Esophagus muscularis mucosa (tissue), 4 donors: ENCODE results near the gene ATP13A3. TPM values are rescaled to one million over a fixed set of nuclear protein-coding genes. Genes with fewer than 3 reads are reported as not detected.
A peak's percentile ranks its signal among the peaks of the same experiment; 100 is the strongest.

ENCODE experiments used
- DNase-seq: peaks from one replicate; pipeline ENCODE4 v3.0.0-alpha.2; 2017; ENCODE audit errors: extremely low spot score
- H3K27ac ChIP-seq, 4 donors: fragments of 200-600 bp; sonication (generic); replicated peaks in 1 of 4; 1 replicate in 3 of 4; 2 replicates in 1 of 4; pipeline ENCODE4 v1.5.1; 2016 to 2019; ENCODE audit warnings: mild to moderate bottlenecking in 1 of 4
- H3K27me3 ChIP-seq, 4 donors: fragments of 200-600 bp; sonication (generic); one replicate each; pipeline versions ENCODE4 v1.5.1 to v1.6.0; 2016 to 2019
- H3K36me3 ChIP-seq, 4 donors: fragments of 200-600 bp; sonication (generic); one replicate each; pipeline ENCODE4 v1.5.1; 2016 to 2019
- H3K4me1 ChIP-seq, 4 donors: fragments of 200-600 bp; sonication (generic); one replicate each; pipeline ENCODE4 v1.5.1; 2016 to 2019
- H3K4me3 ChIP-seq, 4 donors: fragments of 200-600 bp; sonication (generic); 1 replicate in 2 of 4; 2 replicates in 2 of 4; pipeline ENCODE4 v1.5.1; 2016 to 2019; ENCODE audit warnings: mild to moderate bottlenecking in 4 of 4, moderate library complexity in 1 of 4
- H3K9me3 ChIP-seq, 4 donors: fragments of 200-600 bp; sonication (generic); 1 replicate in 3 of 4; 2 replicates in 1 of 4; pipeline ENCODE4 v1.5.1; 2016 to 2019
- EP300 ChIP-seq: sonication (generic); formaldehyde crosslinking; IDR thresholded peaks from one replicate; pipeline ENCODE4 v1.6.1; 2017; ENCODE audit warnings: antibody characterized with exemption
- POLR2A ChIP-seq: fragments of 450-650 bp; IDR thresholded peaks from one replicate; pipeline ENCODE4 v1.6.1; 2017; ENCODE audit warnings: antibody characterized with exemption, moderate library complexity, mild to moderate bottlenecking, low read depth
- POLR2AphosphoS5 ChIP-seq, 2 donors: sonication (generic); formaldehyde crosslinking; IDR thresholded peaks; one replicate each; pipeline ENCODE4 v1.6.1; 2017; ENCODE audit warnings: antibody characterized with exemption in 2 of 2
- WGBS: methylation state at CpG from one replicate; pipeline ENCODE4 v1.1.5; 2018; 5-methylcytosine and 5-hydroxymethylcytosine counted together
- intact Hi-C: fragments of 100-400 bp; cut with DNase I; formaldehyde crosslinking; loops from one replicate; pipeline ENCODE4 v1.15.1; 2023
- total RNA-seq, 4 donors: library from RNA; depleted of rRNA; stranded (reverse); fragments of >200 nt; gene quantifications; one replicate each; pipeline versions ENCODE4 v1.1.0 to v1.2.1, GENCODE V29; 2016
- TF ChIP-seq, protein P1 (sequence below), 3 experiments: fragments of 200-600 bp in 2 of 3; fragments of 450-650 bp in 1 of 3; sonication (generic) in 2 of 3; IDR thresholded peaks; one replicate each; pipeline ENCODE4 v1.5.1; 2017 to 2019; ENCODE audit warnings: antibody characterized with exemption in 3 of 3, mild to moderate bottlenecking in 2 of 3, moderate library complexity in 1 of 3

The ATP13A3 gene
- total RNA-seq, 4 donors from 2014 or later: 74.7 to 167 (median 91.0) TPM

DNA sequence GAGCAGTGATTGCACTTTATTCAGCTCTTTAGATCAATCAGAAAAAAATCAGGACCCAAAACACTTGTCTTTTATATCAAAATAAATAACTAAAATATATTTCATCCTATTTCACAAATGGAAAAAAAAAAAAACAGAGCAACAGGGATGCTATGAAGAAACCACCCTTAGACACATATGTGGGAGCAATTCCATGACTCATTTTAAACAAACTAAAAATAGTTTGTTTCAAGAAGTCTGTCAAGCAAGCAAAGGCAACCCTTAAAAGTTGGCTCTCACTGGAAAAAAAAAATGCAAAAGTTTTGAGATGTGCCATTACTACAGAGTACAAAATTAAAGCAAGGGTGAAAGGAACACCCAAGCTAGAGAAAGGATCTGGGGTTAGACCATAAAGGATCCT lies 5.7 kb downstream of the ATP13A3 start:
- H3K4me3 ChIP-seq: no peak overlapping the region
- peaks cover 45 to 64% (median 59%) of the 10 kb centered on the region in 4 donors for H3K4me1 ChIP-seq
- H3K27ac ChIP-seq: peak overlapping the region in 1 of 4 donors; percentile 31
- H3K27me3 ChIP-seq: no peaks in the 10 kb centered on the region
- TF ChIP-seq, protein P1, sequence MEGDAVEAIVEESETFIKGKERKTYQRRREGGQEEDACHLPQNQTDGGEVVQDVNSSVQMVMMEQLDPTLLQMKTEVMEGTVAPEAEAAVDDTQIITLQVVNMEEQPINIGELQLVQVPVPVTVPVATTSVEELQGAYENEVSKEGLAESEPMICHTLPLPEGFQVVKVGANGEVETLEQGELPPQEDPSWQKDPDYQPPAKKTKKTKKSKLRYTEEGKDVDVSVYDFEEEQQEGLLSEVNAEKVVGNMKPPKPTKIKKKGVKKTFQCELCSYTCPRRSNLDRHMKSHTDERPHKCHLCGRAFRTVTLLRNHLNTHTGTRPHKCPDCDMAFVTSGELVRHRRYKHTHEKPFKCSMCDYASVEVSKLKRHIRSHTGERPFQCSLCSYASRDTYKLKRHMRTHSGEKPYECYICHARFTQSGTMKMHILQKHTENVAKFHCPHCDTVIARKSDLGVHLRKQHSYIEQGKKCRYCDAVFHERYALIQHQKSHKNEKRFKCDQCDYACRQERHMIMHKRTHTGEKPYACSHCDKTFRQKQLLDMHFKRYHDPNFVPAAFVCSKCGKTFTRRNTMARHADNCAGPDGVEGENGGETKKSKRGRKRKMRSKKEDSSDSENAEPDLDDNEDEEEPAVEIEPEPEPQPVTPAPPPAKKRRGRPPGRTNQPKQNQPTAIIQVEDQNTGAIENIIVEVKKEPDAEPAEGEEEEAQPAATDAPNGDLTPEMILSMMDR (IDR thresholded peaks at IDR 0.05): no peak
- TF ChIP-seq POLR2AphosphoS5 (IDR thresholded peaks at IDR 0.05) (no peak), POLR2A (no peak), EP300 (no peak)
- H3K9me3 ChIP-seq: no peaks in the 10 kb centered on the region
- H3K36me3 ChIP-seq: peaks cover 0 to 12% (median 2%) of the 10 kb centered on the region in 4 donors
- no peak for DNase-seq
- intact Hi-C loops: no loop called here

DNA sequence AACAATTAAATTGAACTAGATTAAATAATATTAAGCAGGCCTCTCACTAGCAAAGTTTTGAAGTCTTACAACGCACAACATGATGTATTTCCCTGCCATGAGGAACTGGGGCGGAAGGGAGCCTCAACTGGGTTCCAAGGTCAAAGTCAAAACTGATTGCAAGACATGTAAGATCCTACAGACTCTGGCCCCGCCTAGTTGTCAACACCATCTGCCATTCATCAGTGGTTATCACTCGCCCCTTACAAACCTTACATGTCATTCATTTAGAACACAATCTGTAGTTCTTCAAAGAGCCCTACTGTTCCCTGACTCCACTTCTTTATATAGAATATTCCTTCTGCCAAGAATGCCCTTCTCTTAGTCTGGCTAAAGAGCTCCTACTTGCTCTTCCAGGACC lies 10.0 kb downstream of the ATP13A3 start:
- H3K9me3 ChIP-seq: no peaks in the 10 kb centered on the region
- H3K4me3 ChIP-seq: no peak overlapping the region
- no peak overlapping the region for H3K27ac ChIP-seq
- H3K36me3 ChIP-seq: peaks cover 0 to 6% (median 0%) of the 10 kb centered on the region in 4 donors
- DNase-seq: no peak
- H3K27me3 ChIP-seq: no peaks in the 10 kb centered on the region
- H3K4me1 ChIP-seq: peaks cover 29 to 37% (median 35%) of the 10 kb centered on the region in 4 donors
- WGBS: 90% methylated on average over 4 of the region's 4 CpGs
- intact Hi-C loops: no loop called here
- no peak for TF ChIP-seq POLR2A
- no peak for TF ChIP-seq POLR2AphosphoS5 (IDR thresholded peaks at IDR 0.05)
- TF ChIP-seq EP300: no peak
- TF ChIP-seq, protein P1 (IDR thresholded peaks at IDR 0.05): no peak

DNA sequence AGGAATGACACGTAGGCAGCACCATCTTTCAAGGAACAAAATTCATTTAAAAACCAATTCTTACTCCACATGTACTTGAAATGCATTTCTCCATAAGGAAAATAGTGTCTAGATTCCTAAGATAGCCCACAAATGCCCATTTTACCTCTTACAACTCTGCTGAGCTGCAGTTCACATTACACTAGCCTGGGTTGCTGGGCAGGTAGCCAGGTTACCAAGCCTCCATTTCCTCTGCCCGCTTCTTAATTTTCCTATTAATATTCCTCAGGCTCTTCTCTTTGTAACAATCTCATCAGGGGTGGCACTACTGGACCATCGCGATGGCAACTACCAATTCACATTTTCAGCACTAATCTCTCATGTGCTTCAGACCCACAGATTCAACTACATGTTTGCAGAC lies 10.8 kb downstream of the ATP13A3 start:
- intact Hi-C loops: no loop called here
- Histone ChIP-seq H3K9me3 (no peaks in the 10 kb centered on the region), H3K27me3 (no peaks in the 10 kb centered on the region), H3K4me1 (peaks cover 27 to 34% (median 30%) of the 10 kb centered on the region in 4 donors), H3K36me3 (peaks cover 0 to 6% (median 0%) of the 10 kb centered on the region in 4 donors), H3K27ac (no peak overlapping the region), H3K4me3 (no peak overlapping the region)
- WGBS: 92% methylated on average over 4 of the region's 4 CpGs
- TF ChIP-seq POLR2A (no peak), EP300 (no peak), POLR2AphosphoS5 (IDR thresholded peaks at IDR 0.05) (no peak)
- TF ChIP-seq, protein P1 (IDR thresholded peaks at IDR 0.05): no peak
- no peak for DNase-seq

DNA sequence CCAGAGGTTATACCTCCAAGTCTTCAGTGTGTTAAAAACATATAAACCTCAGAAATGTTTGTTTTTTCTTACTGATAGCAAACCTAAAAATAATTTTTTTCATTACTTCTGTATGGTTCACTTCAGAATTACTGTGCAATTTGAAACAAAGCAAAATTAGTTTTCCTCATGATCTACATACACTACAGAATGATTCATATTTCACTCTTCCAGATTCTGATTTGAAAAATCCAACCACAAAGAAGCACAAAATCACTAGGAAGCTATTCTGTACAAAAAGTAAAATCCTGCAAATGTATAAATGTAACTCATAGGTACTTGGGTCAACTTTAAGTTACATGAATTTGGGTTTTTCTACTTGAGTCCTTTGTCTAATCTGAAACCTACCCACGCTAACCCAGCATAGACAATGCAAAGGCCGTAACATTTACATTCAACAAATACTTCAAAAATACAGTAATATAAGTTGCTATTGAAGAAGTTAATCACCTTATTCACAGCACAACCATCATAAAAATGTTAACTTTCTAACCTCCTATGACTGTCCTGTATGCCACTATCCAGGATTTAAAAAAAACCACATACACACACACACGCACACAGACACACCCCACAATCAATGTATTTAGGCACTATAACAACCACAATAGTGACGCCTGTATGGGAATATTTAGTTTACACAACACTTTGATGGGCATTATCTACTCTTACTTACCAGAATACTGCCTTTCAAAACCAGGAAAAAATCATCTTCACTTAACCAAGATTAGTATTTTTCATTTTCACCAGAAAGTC lies 11.5 kb downstream of the ATP13A3 start:
- DNase-seq: no peak
- intact Hi-C loops: no loop called here
- no peak overlapping the region for H3K27ac ChIP-seq
- H3K4me3 ChIP-seq: no peak overlapping the region
- WGBS: 89% methylated on average over 4 of the region's 4 CpGs
- no peaks in the 10 kb centered on the region for H3K9me3 ChIP-seq
- TF ChIP-seq EP300: no peak
- no peak for TF ChIP-seq POLR2AphosphoS5 (IDR thresholded peaks at IDR 0.05)
- TF ChIP-seq POLR2A: no peak
- TF ChIP-seq, protein P1 (IDR thresholded peaks at IDR 0.05): no peak
- peaks cover 0 to 6% (median 0%) of the 10 kb centered on the region in 4 donors for H3K36me3 ChIP-seq
- H3K4me1 ChIP-seq: peaks cover 23 to 32% (median 27%) of the 10 kb centered on the region in 4 donors
- no peaks in the 10 kb centered on the region for H3K27me3 ChIP-seq
